Chondrocyte (in vitro differentiated cells): ENCODE measurements around the gene PIP4K2C. TPM values are rescaled to one million over a fixed set of nuclear protein-coding genes. Genes with fewer than 3 reads are reported as not detected.

Experiments
- DNase-seq: peaks from one replicate; pipeline ENCODE4 v3.0.0; 2021; ENCODE audit warnings: mixed read lengths, low spot score
- H3K27ac Mint-ChIP-seq: one replicate; pipeline ENCODE4 v1.8.0; 2021; ENCODE audit warnings: mild to moderate bottlenecking, moderate library complexity, mixed read lengths; ENCODE audit not compliant: unreplicated experiment
- H3K27me3 Mint-ChIP-seq: 2 replicates; pipeline ENCODE4 v1.8.0; 2021; ENCODE audit warnings: low read depth, mixed read lengths
- H3K36me3 Mint-ChIP-seq: 2 replicates; pipeline ENCODE4 v1.8.0; 2021; ENCODE audit warnings: low read depth, mixed read lengths
- H3K4me1 Mint-ChIP-seq: 2 replicates; pipeline ENCODE4 v1.8.0; 2021; ENCODE audit warnings: low read depth, mild to moderate bottlenecking, mixed read lengths
- H3K4me3 Mint-ChIP-seq: one replicate; pipeline ENCODE4 v1.8.0; 2021; ENCODE audit warnings: mild to moderate bottlenecking, moderate library complexity, mixed read lengths; ENCODE audit not compliant: unreplicated experiment
- H3K9me3 Mint-ChIP-seq: 2 replicates; pipeline ENCODE4 v1.8.0; 2021; ENCODE audit warnings: low read depth, mixed read lengths
- total RNA-seq: library from RNA; stranded (reverse); gene quantifications from 3 replicates; pipeline ENCODE4 v1.2.1, GENCODE V29; 2021
- TF ChIP-seq, protein P1 (sequence below): fragments of 200-600 bp; sonication (generic); IDR thresholded peaks from 2 replicates; pipeline ENCODE4 v1.5.0; 2021; ENCODE audit warnings: antibody characterized with exemption, mild to moderate bottlenecking, moderate library complexity

The PIP4K2C gene
- total RNA-seq, 1 donor from 2014 or later = 33.1 TPM

GRCh38 chr12:57626111-57626920, 35.3 kb downstream of the PIP4K2C start:
- Mint-ChIP-seq H3K4me1 (peaks cover 9% of the 10 kb centered on the region), H3K27ac (no peak overlapping the region), H3K27me3 (peaks cover 24% of the 10 kb centered on the region), H3K36me3 (peaks cover 24% of the 10 kb centered on the region), H3K9me3 (no peaks in the 10 kb centered on the region), H3K4me3 (no peak overlapping the region)
- DNase-seq = no peak
- TF ChIP-seq, protein P1, sequence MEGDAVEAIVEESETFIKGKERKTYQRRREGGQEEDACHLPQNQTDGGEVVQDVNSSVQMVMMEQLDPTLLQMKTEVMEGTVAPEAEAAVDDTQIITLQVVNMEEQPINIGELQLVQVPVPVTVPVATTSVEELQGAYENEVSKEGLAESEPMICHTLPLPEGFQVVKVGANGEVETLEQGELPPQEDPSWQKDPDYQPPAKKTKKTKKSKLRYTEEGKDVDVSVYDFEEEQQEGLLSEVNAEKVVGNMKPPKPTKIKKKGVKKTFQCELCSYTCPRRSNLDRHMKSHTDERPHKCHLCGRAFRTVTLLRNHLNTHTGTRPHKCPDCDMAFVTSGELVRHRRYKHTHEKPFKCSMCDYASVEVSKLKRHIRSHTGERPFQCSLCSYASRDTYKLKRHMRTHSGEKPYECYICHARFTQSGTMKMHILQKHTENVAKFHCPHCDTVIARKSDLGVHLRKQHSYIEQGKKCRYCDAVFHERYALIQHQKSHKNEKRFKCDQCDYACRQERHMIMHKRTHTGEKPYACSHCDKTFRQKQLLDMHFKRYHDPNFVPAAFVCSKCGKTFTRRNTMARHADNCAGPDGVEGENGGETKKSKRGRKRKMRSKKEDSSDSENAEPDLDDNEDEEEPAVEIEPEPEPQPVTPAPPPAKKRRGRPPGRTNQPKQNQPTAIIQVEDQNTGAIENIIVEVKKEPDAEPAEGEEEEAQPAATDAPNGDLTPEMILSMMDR = no peak

DNA sequence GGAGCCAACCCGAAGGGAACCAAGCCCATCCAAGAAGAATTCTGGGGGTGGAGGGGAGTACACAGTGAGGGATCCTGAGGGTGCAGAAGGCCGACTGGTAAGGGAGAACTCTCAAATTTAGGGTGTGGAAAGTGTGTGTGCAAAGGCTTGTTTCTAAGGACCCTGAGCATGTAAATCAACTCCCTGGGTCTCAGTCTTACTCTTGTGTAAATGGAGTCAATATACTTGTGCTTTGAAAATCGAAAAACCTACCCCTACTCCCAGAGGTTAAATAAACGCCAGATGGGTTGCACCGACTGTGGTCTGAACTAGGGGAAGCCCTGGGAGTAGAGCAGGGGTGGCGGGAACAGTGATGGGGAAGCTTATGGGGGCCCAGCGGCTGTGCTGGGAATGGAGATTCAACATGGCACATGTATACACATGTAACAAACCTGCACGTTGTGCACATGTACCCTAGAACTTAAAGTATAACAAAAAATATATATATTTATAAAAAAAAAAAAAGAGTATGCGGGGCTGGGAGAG, 36.0 kb downstream of the PIP4K2C start:
- H3K27ac Mint-ChIP-seq = no peak overlapping the region
- no peak for DNase-seq
- H3K4me3 Mint-ChIP-seq = no peak overlapping the region
- TF ChIP-seq, protein P1 = no peak
- peaks cover 23% of the 10 kb centered on the region for H3K36me3 Mint-ChIP-seq
- peaks cover 8% of the 10 kb centered on the region for H3K4me1 Mint-ChIP-seq
- no peaks in the 10 kb centered on the region for H3K9me3 Mint-ChIP-seq
- H3K27me3 Mint-ChIP-seq = peaks cover 22% of the 10 kb centered on the region

GRCh38 chr12:57627501-57628279, 36.7 kb downstream of the PIP4K2C start:
- Mint-ChIP-seq H3K4me1 (peaks cover 8% of the 10 kb centered on the region), H3K27ac (no peak overlapping the region), H3K36me3 (peaks cover 22% of the 10 kb centered on the region), H3K4me3 (no peak overlapping the region), H3K27me3 (peaks cover 18% of the 10 kb centered on the region), H3K9me3 (no peaks in the 10 kb centered on the region)
- TF ChIP-seq, protein P1 = no peak
- peak; percentile 93 for DNase-seq

GRCh38 chr12:57628280-57629191, 37.5 kb downstream of the PIP4K2C start:
- no peaks in the 10 kb centered on the region for H3K9me3 Mint-ChIP-seq
- peaks cover 13% of the 10 kb centered on the region for H3K27me3 Mint-ChIP-seq
- H3K36me3 Mint-ChIP-seq = peaks cover 19% of the 10 kb centered on the region
- H3K4me1 Mint-ChIP-seq = peaks cover 13% of the 10 kb centered on the region
- no peak overlapping the region for H3K27ac Mint-ChIP-seq
- H3K4me3 Mint-ChIP-seq = no peak overlapping the region
- no peak for DNase-seq
- TF ChIP-seq, protein P1 = no peak
